Ascending aorta (tissue), 2 donors: ENCODE measurements around the gene POLD2. TPM values are rescaled to one million over a fixed set of nuclear protein-coding genes. Genes with fewer than 3 reads are reported as not detected.
A peak's percentile ranks its signal among the peaks of the same experiment; 100 is the strongest.

Experiments
- DNase-seq, 2 donors: peaks; one replicate each; pipeline ENCODE4 v3.0.0-alpha.2; 2019; ENCODE audit warnings: low spot score in 2 of 2
- H3K27ac ChIP-seq, 2 donors: fragments of 200-600 bp; sonication (generic); one replicate each; pipeline ENCODE4 v1.5.1; 2016 to 2017; ENCODE audit warnings: mild to moderate bottlenecking in 1 of 2
- H3K27me3 ChIP-seq: fragments of 200-600 bp; sonication (generic); one replicate; pipeline ENCODE4 v1.5.1; 2017
- H3K36me3 ChIP-seq, 2 donors: fragments of 200-600 bp; sonication (generic); one replicate each; pipeline ENCODE4 v1.5.1; 2016
- H3K4me1 ChIP-seq, 2 donors: fragments of 200-600 bp; sonication (generic); one replicate each; pipeline ENCODE4 v1.5.1; 2016 to 2017; ENCODE audit warnings: mild to moderate bottlenecking in 1 of 2
- H3K4me3 ChIP-seq, 2 donors: fragments of 200-600 bp; sonication (generic); one replicate each; pipeline ENCODE4 v1.5.1; 2016 to 2017; ENCODE audit warnings: mild to moderate bottlenecking in 1 of 2
- H3K9me3 ChIP-seq, 2 donors: fragments of 200-600 bp; sonication (generic); one replicate each; pipeline ENCODE4 v1.5.1; 2016
- CTCF ChIP-seq, 3 experiments: fragments of 200-600 bp in 2 of 3; fragments of 450-650 bp in 1 of 3; sonication (generic) in 2 of 3; IDR thresholded peaks; one replicate each; pipeline ENCODE4 v1.5.1; 2016 to 2019; ENCODE audit warnings: antibody characterized with exemption in 3 of 3, mild to moderate bottlenecking in 1 of 3, moderate library complexity in 1 of 3
- intact Hi-C: fragments of 100-400 bp; cut with DNase I; formaldehyde crosslinking; loops from one replicate; pipeline ENCODE4 v1.15.1; 2023
- total RNA-seq: library from RNA; depleted of rRNA; stranded (reverse); fragments of >200 nt; gene quantifications from one replicate; pipeline ENCODE4 v1.1.0, GENCODE V29; 2016

The POLD2 gene
- total RNA-seq, 1 donor from 2014 or later, result 97.0 TPM

DNA sequence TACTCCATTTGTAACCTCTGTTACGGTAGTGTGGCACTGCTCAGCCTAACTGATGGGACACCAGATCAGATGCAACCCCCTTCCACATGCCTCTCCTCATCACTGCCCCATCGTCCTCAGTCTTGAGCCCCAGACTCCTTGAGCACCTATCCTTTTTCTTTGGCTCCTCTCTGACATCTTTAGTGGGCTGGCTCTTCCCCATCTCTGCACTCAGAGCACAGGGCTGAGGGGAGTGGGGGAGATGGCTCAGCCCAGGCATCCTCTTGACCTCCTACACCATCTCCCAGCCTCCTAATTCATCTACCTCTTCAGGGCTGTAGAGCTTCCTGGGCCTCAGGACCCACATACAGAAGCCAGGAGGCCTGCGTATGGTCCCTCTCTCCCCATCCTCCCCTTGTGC lies 39.6 kb downstream of the POLD2 start:
- no peak for TF ChIP-seq CTCF (IDR thresholded peaks at IDR 0.05)
- H3K4me1 ChIP-seq, result peaks cover 27 to 64% of the 10 kb centered on the region in 2 donors
- H3K27ac ChIP-seq, result peak overlapping the region; percentile 91 to 100
- intact Hi-C loops, result no loop called here
- no peak for DNase-seq
- peaks cover 9 to 19% of the 10 kb centered on the region in 2 donors for H3K36me3 ChIP-seq
- H3K4me3 ChIP-seq, result no peak overlapping the region
- no peaks in the 10 kb centered on the region for H3K27me3 ChIP-seq
- no peaks in the 10 kb centered on the region for H3K9me3 ChIP-seq

- peak overlapping the region; percentile 66 to 84 for H3K4me3 ChIP-seq
- H3K27me3 ChIP-seq, result no peaks in the 10 kb centered on the region
- no peaks in the 10 kb centered on the region for H3K9me3 ChIP-seq
- DNase-seq, result peak; percentile 98 to 100
- TF ChIP-seq CTCF (IDR thresholded peaks at IDR 0.05), result no peak
- H3K27ac ChIP-seq, result peak overlapping the region; percentile 91 to 100
- intact Hi-C loops, result loop anchor here (1.0 kb wide), 3 partner anchors 21 to 64 kb away; partner anchors contain the start of gene POLD2
- peaks cover 18 to 56% of the 10 kb centered on the region in 2 donors for H3K4me1 ChIP-seq
- H3K36me3 ChIP-seq, result peaks cover 20 to 30% of the 10 kb centered on the region in 2 donors
These were observed 40.7 kb downstream of the POLD2 start for GRCh38 chr7:44082541-44083207.

GRCh38 chr7:44081266-44081748 lies 42.0 kb downstream of the POLD2 start:
- Histone ChIP-seq H3K9me3 (no peaks in the 10 kb centered on the region), H3K27ac (peak overlapping the region; percentile 91), H3K27me3 (no peaks in the 10 kb centered on the region), H3K4me1 (peaks cover 9 to 42% of the 10 kb centered on the region in 2 donors), H3K4me3 (peak overlapping the region; percentile 66 to 84), H3K36me3 (peaks cover 34 to 43% of the 10 kb centered on the region in 2 donors)
- intact Hi-C loops, result no loop called here
- no peak for DNase-seq
- no peak for TF ChIP-seq CTCF (IDR thresholded peaks at IDR 0.05)

- intact Hi-C loops, result no loop called here
- Histone ChIP-seq H3K4me3 (peak overlapping the region; percentile 66 to 84), H3K9me3 (no peaks in the 10 kb centered on the region), H3K27me3 (no peaks in the 10 kb centered on the region), H3K4me1 (peaks cover 9 to 37% of the 10 kb centered on the region in 2 donors), H3K27ac (peak overlapping the region; percentile 91), H3K36me3 (peaks cover 37 to 48% of the 10 kb centered on the region in 2 donors)
- no peak for DNase-seq
- no peak for TF ChIP-seq CTCF (IDR thresholded peaks at IDR 0.05)
These were observed 42.6 kb downstream of the POLD2 start for GRCh38 chr7:44080686-44081265.

GRCh38 chr7:44080118-44080517 lies 43.2 kb downstream of the POLD2 start:
- intact Hi-C loops, result no loop called here
- Histone ChIP-seq H3K4me3 (no peak overlapping the region), H3K27ac (peak overlapping the region; percentile 91), H3K27me3 (no peaks in the 10 kb centered on the region), H3K36me3 (peaks cover 37 to 55% of the 10 kb centered on the region in 2 donors), H3K4me1 (peaks cover 9 to 30% of the 10 kb centered on the region in 2 donors), H3K9me3 (no peaks in the 10 kb centered on the region)
- DNase-seq, result no peak
- no peak for TF ChIP-seq CTCF (IDR thresholded peaks at IDR 0.05)
